Measurements from ENCODE around the gene RAPGEFL1.

DNA sequence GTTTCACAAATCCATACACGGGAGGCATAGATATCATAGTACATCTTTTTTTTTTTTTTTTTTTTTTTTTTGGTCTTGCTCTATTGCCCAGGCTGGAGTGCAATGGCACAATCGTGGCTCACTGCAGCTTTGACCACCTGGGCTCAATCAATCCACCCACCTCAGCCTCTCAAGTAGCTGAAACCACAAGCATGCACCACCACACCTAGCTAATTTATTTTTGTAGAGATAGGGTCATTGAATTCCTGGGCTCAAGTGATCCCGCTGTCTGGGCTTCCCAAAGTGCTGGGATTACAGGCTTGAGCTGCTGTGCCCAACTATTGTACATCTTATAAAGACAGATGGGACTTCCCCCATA lies 3.5 kb upstream of the RAPGEFL1 start:
- TF ChIP-seq, protein P1, sequence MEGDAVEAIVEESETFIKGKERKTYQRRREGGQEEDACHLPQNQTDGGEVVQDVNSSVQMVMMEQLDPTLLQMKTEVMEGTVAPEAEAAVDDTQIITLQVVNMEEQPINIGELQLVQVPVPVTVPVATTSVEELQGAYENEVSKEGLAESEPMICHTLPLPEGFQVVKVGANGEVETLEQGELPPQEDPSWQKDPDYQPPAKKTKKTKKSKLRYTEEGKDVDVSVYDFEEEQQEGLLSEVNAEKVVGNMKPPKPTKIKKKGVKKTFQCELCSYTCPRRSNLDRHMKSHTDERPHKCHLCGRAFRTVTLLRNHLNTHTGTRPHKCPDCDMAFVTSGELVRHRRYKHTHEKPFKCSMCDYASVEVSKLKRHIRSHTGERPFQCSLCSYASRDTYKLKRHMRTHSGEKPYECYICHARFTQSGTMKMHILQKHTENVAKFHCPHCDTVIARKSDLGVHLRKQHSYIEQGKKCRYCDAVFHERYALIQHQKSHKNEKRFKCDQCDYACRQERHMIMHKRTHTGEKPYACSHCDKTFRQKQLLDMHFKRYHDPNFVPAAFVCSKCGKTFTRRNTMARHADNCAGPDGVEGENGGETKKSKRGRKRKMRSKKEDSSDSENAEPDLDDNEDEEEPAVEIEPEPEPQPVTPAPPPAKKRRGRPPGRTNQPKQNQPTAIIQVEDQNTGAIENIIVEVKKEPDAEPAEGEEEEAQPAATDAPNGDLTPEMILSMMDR (IDR thresholded peaks at IDR 0.05): no peak
- no peak for TF ChIP-seq POLR2A (IDR thresholded peaks at IDR 0.05)
